GM15510 (cell line): Measurements from ENCODE around the gene GRID1.

Experiments used
- POLR2A ChIP-seq: IDR thresholded peaks from 3 replicates; pipeline ENCODE4 v1.6.1; 2011; ENCODE audit warnings: borderline replicate concordance; ENCODE audit not compliant: insufficient read length; ENCODE audit errors: extremely low read depth

GRID1 gene

GRCh38 chr10:85650791-85651496, 715.7 kb downstream of the GRID1 start:
- no peak for TF ChIP-seq POLR2A

GRCh38 chr10:85649461-85649860, 717.1 kb downstream of the GRID1 start:
- no peak for TF ChIP-seq POLR2A

GRCh38 chr10:85648279-85648754, 718.3 kb downstream of the GRID1 start:
- TF ChIP-seq POLR2A: no peak

- TF ChIP-seq POLR2A: no peak
Observed at GRCh38 chr10:85647741-85648140, 718.9 kb downstream of the GRID1 start.

GRCh38 chr10:85645926-85646711, 720.5 kb downstream of the GRID1 start:
- no peak for TF ChIP-seq POLR2A

GRCh38 chr10:85645053-85645452, 721.5 kb downstream of the GRID1 start:
- TF ChIP-seq POLR2A: no peak

GRCh38 chr10:85643845-85644525, 722.6 kb downstream of the GRID1 start:
- TF ChIP-seq POLR2A: no peak

GRCh38 chr10:85643171-85643844, 723.3 kb downstream of the GRID1 start:
- TF ChIP-seq POLR2A: no peak

- no peak for TF ChIP-seq POLR2A
Observed at GRCh38 chr10:85642421-85643170, 724.0 kb downstream of the GRID1 start.

- TF ChIP-seq POLR2A: no peak
Observed at GRCh38 chr10:85642082-85642420, 724.5 kb downstream of the GRID1 start.

- TF ChIP-seq POLR2A: no peak
Observed at GRCh38 chr10:85641479-85642009, 725.1 kb downstream of the GRID1 start.

- no peak for TF ChIP-seq POLR2A
Observed at GRCh38 chr10:85638797-85639196, 727.8 kb downstream of the GRID1 start.

GRCh38 chr10:85635650-85636049, 730.9 kb downstream of the GRID1 start:
- no peak for TF ChIP-seq POLR2A

- no peak for TF ChIP-seq POLR2A
Observed at GRCh38 chr10:85624511-85624910, 742.1 kb downstream of the GRID1 start.
